ENCODE results near the gene THOC6. TPM values are rescaled to one million over a fixed set of nuclear protein-coding genes. Genes with fewer than 3 reads are reported as not detected.
"Not testable (repeated sequence)": the region's sequence is repeated elsewhere in the genome, so short reads cannot be mapped to it uniquely, and the experiment has no call there.

THOC6 gene
- total RNA-seq, 2 donors from 2014 or later, result 21.3 to 23.7 TPM

DNA sequence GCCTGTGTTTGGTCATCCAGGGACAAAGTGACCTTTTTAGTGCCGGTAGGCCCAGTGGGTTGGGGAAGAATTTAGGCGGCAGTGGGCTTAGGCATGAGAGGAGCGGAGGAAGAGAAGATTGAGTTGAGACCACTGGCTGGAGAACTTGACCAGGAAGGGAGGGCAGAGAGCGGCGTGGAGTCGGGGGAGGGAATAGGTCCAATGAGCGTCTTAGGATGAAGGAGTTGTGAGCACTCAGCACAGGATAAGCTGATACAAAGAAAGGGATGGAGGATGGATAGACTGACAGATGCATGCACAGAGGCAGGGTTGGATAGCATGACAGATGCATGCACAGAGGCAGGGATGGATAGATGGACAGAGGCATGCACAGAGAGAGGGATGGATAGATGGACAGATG lies 49.6 kb downstream of the THOC6 start:
- no peaks in the 10 kb centered on the region for H3K9me3 ChIP-seq (ENCODE audit: control insufficient read depth, low read length, poor library complexity, severe bottlenecking)
- H3K36me3 Mint-ChIP-seq (ENCODE audit: low read depth), result peaks cover 5% of the 10 kb centered on the region
- peak overlapping the region; percentile 91 for H3K4me3 Mint-ChIP-seq
- peak overlapping the region; percentile 98 for H3K27ac Mint-ChIP-seq
- ATAC-seq, result no peak
- peaks cover 74% of the 10 kb centered on the region for H3K4me1 Mint-ChIP-seq
- no peak for DNase-seq
- H3K27me3 Mint-ChIP-seq, result no peaks in the 10 kb centered on the region

DNA sequence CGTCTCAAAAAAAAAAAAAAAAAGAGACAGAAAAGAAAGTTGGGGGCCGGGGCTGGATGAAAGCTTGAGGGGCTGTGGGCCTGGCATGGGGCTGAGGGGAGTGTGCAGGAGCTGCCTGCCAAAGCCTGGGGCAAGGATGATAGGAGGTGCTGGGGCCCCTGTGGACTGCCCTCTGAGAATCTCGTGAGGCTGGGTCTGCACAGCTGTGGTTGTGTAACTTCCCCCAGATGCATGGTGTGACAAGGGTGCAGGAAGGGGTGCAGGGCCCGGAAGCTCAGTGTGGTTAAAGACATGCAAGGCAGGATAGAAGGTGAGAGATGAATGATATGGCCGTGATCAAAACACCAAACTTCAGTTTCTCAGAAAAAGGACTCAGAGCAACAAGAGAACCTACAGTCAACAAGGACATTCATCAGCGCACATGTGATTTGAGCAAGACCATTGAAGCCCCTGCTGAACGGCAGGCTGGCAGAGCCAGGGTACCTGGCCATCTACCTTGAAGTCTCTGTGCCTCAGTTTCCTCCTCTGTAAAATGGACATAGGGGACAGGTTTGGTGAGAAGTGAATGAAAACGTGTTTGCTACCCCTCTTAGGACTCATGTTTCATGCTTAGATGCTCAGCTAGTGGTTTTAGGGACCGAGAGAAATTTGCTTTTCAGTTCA lies 51.2 kb downstream of the THOC6 start:
- DNase-seq (peak; percentile 54 to 73 (median 67)), ATAC-seq (peak; percentile 90)
- no peaks in the 10 kb centered on the region for H3K9me3 ChIP-seq (ENCODE audit: control insufficient read depth, low read length, poor library complexity, severe bottlenecking)
- Mint-ChIP-seq H3K36me3 (ENCODE audit: low read depth) (peaks cover 3% of the 10 kb centered on the region), H3K4me3 (peak overlapping the region; percentile 91), H3K27me3 (no peaks in the 10 kb centered on the region), H3K4me1 (peaks cover 71% of the 10 kb centered on the region), H3K27ac (peak overlapping the region; percentile 98)

GRCh38 chr16:3075523-3075915 lies 51.7 kb downstream of the THOC6 start:
- Mint-ChIP-seq H3K4me1 (peaks cover 69% of the 10 kb centered on the region), H3K27ac (peak overlapping the region; percentile 98), H3K36me3 (ENCODE audit: low read depth) (peaks cover 3% of the 10 kb centered on the region), H3K4me3 (peak overlapping the region; percentile 91), H3K27me3 (no peaks in the 10 kb centered on the region)
- ATAC-seq (peak; percentile 29), DNase-seq (no peak)
- no peaks in the 10 kb centered on the region for H3K9me3 ChIP-seq (ENCODE audit: control insufficient read depth, low read length, poor library complexity, severe bottlenecking)

- peak overlapping the region; percentile 98 for H3K27ac Mint-ChIP-seq
Observed at GRCh38 chr16:3075946-3076345, 52.1 kb downstream of the THOC6 start.

GRCh38 chr16:3076577-3076976 lies 52.7 kb downstream of the THOC6 start:
- peaks cover 64% of the 10 kb centered on the region for H3K4me1 Mint-ChIP-seq
- H3K9me3 ChIP-seq (ENCODE audit: control insufficient read depth, low read length, poor library complexity, severe bottlenecking), result no peaks in the 10 kb centered on the region
- ATAC-seq, result no peak
- H3K27me3 Mint-ChIP-seq, result no peaks in the 10 kb centered on the region
- DNase-seq, result no peak
- H3K4me3 Mint-ChIP-seq, result peak overlapping the region; percentile 91
- H3K36me3 Mint-ChIP-seq (ENCODE audit: low read depth), result peaks cover 3% of the 10 kb centered on the region
- H3K27ac Mint-ChIP-seq, result peak overlapping the region; percentile 98

More at GRCh38 chr16:3075946-3076345, 52.1 kb downstream of the THOC6 start:
- not testable (repeated sequence) for ATAC-seq; H3K9me3 ChIP-seq (ENCODE audit: control insufficient read depth, low read length, poor library complexity, severe bottlenecking); H3K27me3 Mint-ChIP-seq; H3K36me3 Mint-ChIP-seq (ENCODE audit: low read depth); DNase-seq
- Mint-ChIP-seq H3K4me3 (peak overlapping the region; percentile 91), H3K4me1 (peaks cover 69% of the 10 kb centered on the region)

Other genes with a start within 250 kb of the THOC6 start
- gene ELOB, start 246.8 kb upstream of the THOC6 start, total RNA-seq, result 100 to 1,000 TPM; 121 to 131 TPM
- not detected for gene PRSS33, start 236.5 kb upstream of the THOC6 start, total RNA-seq
- gene PRSS41, start 225.6 kb upstream of the THOC6 start, total RNA-seq, result not detected
- gene PRSS21, start 206.8 kb upstream of the THOC6 start, total RNA-seq, result 1 to 10 TPM in 1 of 2 donors, not detected in 1; 1.6 TPM
- gene ZG16B, start 193.7 kb upstream of the THOC6 start, total RNA-seq, result not detected
- under 1 TPM; 0.37 to 0.92 TPM for gene PRSS22, start 165.9 kb upstream of the THOC6 start, total RNA-seq
- 10 to 100 TPM; 11.6 to 15.1 TPM for gene FLYWCH2, start 140.8 kb upstream of the THOC6 start, total RNA-seq
- 10 to 100 TPM; 41.4 to 97.1 TPM for gene FLYWCH1, start 112.1 kb upstream of the THOC6 start, total RNA-seq
- gene KREMEN2, start 59.8 kb upstream of the THOC6 start, total RNA-seq, result not detected
- gene PAQR4, start 54.7 kb upstream of the THOC6 start, total RNA-seq, result 1 to 10 TPM; 1.7 to 2.7 TPM
- not detected for gene PKMYT1, start 43.6 kb upstream of the THOC6 start, total RNA-seq
- not detected for gene CLDN9, start 11.1 kb upstream of the THOC6 start, total RNA-seq
- gene CLDN6, start 5.9 kb upstream of the THOC6 start, total RNA-seq, result not detected
- 1 to 10 TPM in 1 of 2 donors, under 1 TPM in 1; 0.92 to 1.3 TPM for gene TNFRSF12A, start 3.7 kb upstream of the THOC6 start, total RNA-seq
- gene HCFC1R1, start 93 bp upstream of the THOC6 start, total RNA-seq, result 10 to 100 TPM; 10.6 to 14.4 TPM
- not detected for gene BICDL2, start 12.9 kb downstream of the THOC6 start, total RNA-seq
- 1 to 10 TPM; 1.4 to 1.5 TPM for gene MMP25, start 22.5 kb downstream of the THOC6 start, total RNA-seq
- gene IL32, start 41.6 kb downstream of the THOC6 start, total RNA-seq, result 1,000 to 10,000 TPM; 1,099 to 1,147 TPM
- under 1 TPM; 0.12 to 0.26 TPM for gene ZSCAN10, start 75.3 kb downstream of the THOC6 start, total RNA-seq
- not detected for gene ZNF205, start 88.6 kb downstream of the THOC6 start, total RNA-seq
- 1 to 10 TPM; 3.1 to 3.4 TPM for gene ZNF213, start 111.0 kb downstream of the THOC6 start, total RNA-seq
- not detected for gene OR1F1, start 164.2 kb downstream of the THOC6 start, total RNA-seq
- 1 to 10 TPM; 3.2 to 4.8 TPM for gene ZNF200, start 211.1 kb downstream of the THOC6 start, total RNA-seq
- gene MEFV, start 232.6 kb downstream of the THOC6 start, total RNA-seq, result 1 to 10 TPM in 1 of 2 donors, under 1 TPM in 1; 0.81 to 2.2 TPM